Measurements from ENCODE around the gene CACNG5. TPM values are rescaled to one million over a fixed set of nuclear protein-coding genes. Genes with fewer than 3 reads are reported as not detected.
"Not testable (repeated sequence)": the region's sequence is repeated elsewhere in the genome, so short reads cannot be mapped to it uniquely, and the experiment has no call there.

CACNG5 gene
- total and polyA plus RNA-seq, 4 donors = not detected

- no peak for DNase-seq (ENCODE audit: low spot score)
- no peaks in the 10 kb centered on the region for H3K9me3 ChIP-seq (ENCODE audit: control insufficient read depth in 4 of 4, low read length in 3 of 4)
- WGBS = 71% methylated on average over 9 of the region's 9 CpGs
These were observed 65.5 kb downstream of the CACNG5 start for GRCh38 chr17:66900126-66901010.

GRCh38 chr17:66903296-66903695 lies 68.4 kb downstream of the CACNG5 start:
- not testable (repeated sequence) for H3K36me3 ChIP-seq (ENCODE audit: control insufficient read depth in 4 of 4, insufficient read depth in 3 of 4, low read depth in 1 of 4, low read length in 3 of 4); H3K9ac ChIP-seq (ENCODE audit: low read depth in 1 of 2, low read length in 2 of 2); H3K9me3 ChIP-seq (ENCODE audit: control insufficient read depth in 4 of 4, low read length in 3 of 4); H3K27me3 ChIP-seq (ENCODE audit: control insufficient read depth in 4 of 4, insufficient read depth in 4 of 4, low read length in 3 of 4); H3K4me3 ChIP-seq (ENCODE audit: low read depth in 1 of 3, low read length in 3 of 3); H3K4me1 ChIP-seq (ENCODE audit: control insufficient read depth in 4 of 4, insufficient read depth in 4 of 4, low read length in 3 of 4); DNase-seq (ENCODE audit: low spot score); H3K27ac ChIP-seq (ENCODE audit: low read depth in 1 of 2, low read length in 2 of 2)
- WGBS = 78% methylated on average over 6 of the region's 6 CpGs

More at GRCh38 chr17:66900126-66901010, 65.5 kb downstream of the CACNG5 start:
- Histone ChIP-seq H3K27ac (ENCODE audit: low read depth in 1 of 2, low read length in 2 of 2) (no peak overlapping the region), H3K4me1 (ENCODE audit: control insufficient read depth in 4 of 4, insufficient read depth in 4 of 4, low read length in 3 of 4) (peaks cover 0 to 2% (median under 1%) of the 10 kb centered on the region in 4 donors), H3K4me3 (ENCODE audit: low read depth in 1 of 3, low read length in 3 of 3) (no peak overlapping the region), H3K9ac (ENCODE audit: low read depth in 1 of 2, low read length in 2 of 2) (no peak overlapping the region), H3K27me3 (ENCODE audit: control insufficient read depth in 4 of 4, insufficient read depth in 4 of 4, low read length in 3 of 4) (peaks cover 0 to 2% (median 0%) of the 10 kb centered on the region in 4 donors), H3K36me3 (ENCODE audit: control insufficient read depth in 4 of 4, insufficient read depth in 3 of 4, low read depth in 1 of 4, low read length in 3 of 4) (no peaks in the 10 kb centered on the region)
- TF ChIP-seq RAD21 (IDR thresholded peaks at IDR 0.05) (peak; percentile 56 to 58), FOXA2 (IDR thresholded peaks at IDR 0.05) (no peak), CTCF (IDR thresholded peaks at IDR 0.05; ENCODE audit: low read depth, low read length, missing input control) (peak; percentile 9)

- 88% methylated on average over 10 of the region's 10 CpGs for WGBS
- DNase-seq (ENCODE audit: low spot score) = no peak
- Histone ChIP-seq H3K36me3 (ENCODE audit: control insufficient read depth in 4 of 4, insufficient read depth in 3 of 4, low read depth in 1 of 4, low read length in 3 of 4) (no peaks in the 10 kb centered on the region), H3K4me3 (ENCODE audit: low read depth in 1 of 3, low read length in 3 of 3) (no peak overlapping the region), H3K4me1 (ENCODE audit: control insufficient read depth in 4 of 4, insufficient read depth in 4 of 4, low read length in 3 of 4) (peaks cover 0 to 6% (median 2%) of the 10 kb centered on the region in 4 donors), H3K27me3 (ENCODE audit: control insufficient read depth in 4 of 4, insufficient read depth in 4 of 4, low read length in 3 of 4) (peaks cover 0 to 2% (median 0%) of the 10 kb centered on the region in 4 donors), H3K27ac (ENCODE audit: low read depth in 1 of 2, low read length in 2 of 2) (no peak overlapping the region), H3K9ac (ENCODE audit: low read depth in 1 of 2, low read length in 2 of 2) (no peak overlapping the region), H3K9me3 (ENCODE audit: control insufficient read depth in 4 of 4, low read length in 3 of 4) (no peaks in the 10 kb centered on the region)
- no peak for TF ChIP-seq YY1 (IDR thresholded peaks at IDR 0.05)
- no peak for TF ChIP-seq ZBTB33 (IDR thresholded peaks at IDR 0.05)
- no peak for TF ChIP-seq ATF3 (IDR thresholded peaks at IDR 0.05)
- TF ChIP-seq RXRA (IDR thresholded peaks at IDR 0.05) = no peak
- TF ChIP-seq HNF4G (IDR thresholded peaks at IDR 0.05) = no peak
- no peak for TF ChIP-seq HNF4A (conservative IDR thresholded peaks at IDR 0.05)
- no peak for TF ChIP-seq MAX (IDR thresholded peaks at IDR 0.05)
- no peak for TF ChIP-seq REST (IDR thresholded peaks at IDR 0.05)
- no peak for TF ChIP-seq RAD21 (IDR thresholded peaks at IDR 0.05)
- TF ChIP-seq EGR1 (IDR thresholded peaks at IDR 0.05; ENCODE audit: low read depth in 2 of 2) = no peak
- TF ChIP-seq FOXA1 (IDR thresholded peaks at IDR 0.05) = no peak
- TF ChIP-seq GABPA (IDR thresholded peaks at IDR 0.05 in 1 of 2, conservative IDR thresholded peaks at IDR 0.05 in 1 of 2) = no peak
- no peak for TF ChIP-seq JUND (IDR thresholded peaks at IDR 0.05)
- no peak for TF ChIP-seq TAF1 (conservative IDR thresholded peaks at IDR 0.05)
These were observed 68.9 kb downstream of the CACNG5 start for GRCh38 chr17:66903781-66904180.
